Endothelial cell (in vitro differentiated cells): Measurements from ENCODE around the gene NAA50. TPM values are rescaled to one million over a fixed set of nuclear protein-coding genes. Genes with fewer than 3 reads are reported as not detected.

ENCODE experiments used
- DNase-seq: peaks from one replicate; pipeline ENCODE4 v3.0.0; 2021; ENCODE audit warnings: low spot score
- H3K27ac Mint-ChIP-seq: one replicate; pipeline ENCODE4 v1.8.0; 2021; ENCODE audit warnings: mixed read lengths, inconsistent platforms; ENCODE audit not compliant: unreplicated experiment
- H3K27me3 Mint-ChIP-seq: one replicate; pipeline ENCODE4 v1.8.0; 2021; ENCODE audit warnings: mild to moderate bottlenecking, moderate library complexity, mixed read lengths, inconsistent platforms; ENCODE audit not compliant: unreplicated experiment
- H3K36me3 Mint-ChIP-seq: one replicate; pipeline ENCODE4 v1.8.0; 2021; ENCODE audit warnings: mild to moderate bottlenecking, low read depth, mixed read lengths, inconsistent platforms; ENCODE audit not compliant: unreplicated experiment
- H3K4me1 Mint-ChIP-seq: one replicate; pipeline ENCODE4 v1.8.0; 2021; ENCODE audit warnings: mild to moderate bottlenecking, mixed read lengths, inconsistent platforms; ENCODE audit not compliant: unreplicated experiment
- H3K4me3 Mint-ChIP-seq: one replicate; pipeline ENCODE4 v1.8.0; 2021; ENCODE audit warnings: mild to moderate bottlenecking, mixed read lengths, inconsistent platforms; ENCODE audit not compliant: unreplicated experiment
- H3K9me3 Mint-ChIP-seq: one replicate; pipeline ENCODE4 v1.8.0; 2021; ENCODE audit warnings: mixed read lengths, inconsistent platforms; ENCODE audit not compliant: unreplicated experiment
- long read RNA-seq: library from polyadenylated mRNA; unstranded; transcript quantifications from one replicate; pipeline ENCODE4 v2.0.0, GENCODE V29; 2020; ENCODE audit not compliant: unreplicated experiment
- total RNA-seq: library from RNA; stranded (reverse); fragmentation: NEBNext Ultra II Directional; extraction: Animal tissue kit (Norgen Biotek cat#: 25700); gene quantifications from one replicate; pipeline ENCODE4 v1.2.1, GENCODE V29; 2021; ENCODE audit not compliant: unreplicated experiment
- TF ChIP-seq, protein P1 (sequence below): fragments of 200-600 bp; sonication (generic); IDR thresholded peaks from one replicate; pipeline ENCODE4 v1.5.0; 2021; ENCODE audit warnings: antibody characterized with exemption; ENCODE audit not compliant: unreplicated experiment

The NAA50 gene
- 76.7 TPM for total RNA-seq
- long read RNA-seq, full-length matches to known transcripts, result 17 of 19 reads
- long read RNA-seq, partial matches to known transcripts, result 1 of 19 reads
- long read RNA-seq, other reads (novel, unspliced or antisense), result 1 of 19 reads

DNA sequence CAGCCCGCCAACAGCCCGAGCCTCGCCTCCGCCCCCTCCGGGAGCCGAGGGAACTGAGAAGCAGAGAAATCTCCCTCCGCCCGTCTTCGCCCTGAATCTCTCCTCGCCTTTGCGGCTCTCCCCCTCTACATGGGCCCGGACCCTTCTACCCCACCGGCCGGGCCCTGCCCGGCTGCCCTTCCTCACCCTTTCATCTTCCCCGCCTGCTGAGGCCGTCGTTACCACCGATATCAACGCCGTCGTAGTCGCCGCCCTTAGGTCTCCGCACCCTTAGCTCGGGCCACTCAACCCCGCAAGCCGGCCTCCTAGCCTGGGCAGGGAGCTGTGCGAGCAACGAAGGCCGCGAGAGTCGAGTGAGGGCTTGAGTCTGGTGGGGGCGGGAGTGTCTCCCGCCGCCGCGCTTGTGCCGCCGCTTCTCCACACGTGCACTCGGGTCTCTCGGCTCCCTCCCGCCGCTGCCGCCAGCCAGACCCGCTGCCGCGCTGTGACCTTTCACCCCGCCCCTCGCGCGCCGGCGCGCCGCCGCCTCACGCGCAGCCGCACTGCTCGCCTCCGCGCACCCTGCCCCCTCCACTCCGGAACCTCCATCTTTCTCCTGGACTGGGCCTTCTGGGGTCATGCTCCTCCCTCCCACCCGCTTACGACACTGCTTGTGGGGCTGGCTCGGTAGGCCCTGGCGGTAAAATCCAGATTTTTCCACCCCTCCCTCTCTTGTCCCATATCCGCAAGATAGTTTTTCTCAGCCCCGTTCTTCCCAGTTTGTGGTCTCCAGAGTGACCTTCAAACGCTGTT, at the start of gene NAA50:
Gene NAA50, minus strand, starts transcription at position 494 of the 792 bp plus-strand sequence. Its CDS starts 300 bp downstream, at position 194.
- peaks cover 9% of the 10 kb centered on the region for H3K27me3 Mint-ChIP-seq
- peak; percentile 95 for DNase-seq
- peaks cover 4% of the 10 kb centered on the region for H3K36me3 Mint-ChIP-seq
- TF ChIP-seq, protein P1, sequence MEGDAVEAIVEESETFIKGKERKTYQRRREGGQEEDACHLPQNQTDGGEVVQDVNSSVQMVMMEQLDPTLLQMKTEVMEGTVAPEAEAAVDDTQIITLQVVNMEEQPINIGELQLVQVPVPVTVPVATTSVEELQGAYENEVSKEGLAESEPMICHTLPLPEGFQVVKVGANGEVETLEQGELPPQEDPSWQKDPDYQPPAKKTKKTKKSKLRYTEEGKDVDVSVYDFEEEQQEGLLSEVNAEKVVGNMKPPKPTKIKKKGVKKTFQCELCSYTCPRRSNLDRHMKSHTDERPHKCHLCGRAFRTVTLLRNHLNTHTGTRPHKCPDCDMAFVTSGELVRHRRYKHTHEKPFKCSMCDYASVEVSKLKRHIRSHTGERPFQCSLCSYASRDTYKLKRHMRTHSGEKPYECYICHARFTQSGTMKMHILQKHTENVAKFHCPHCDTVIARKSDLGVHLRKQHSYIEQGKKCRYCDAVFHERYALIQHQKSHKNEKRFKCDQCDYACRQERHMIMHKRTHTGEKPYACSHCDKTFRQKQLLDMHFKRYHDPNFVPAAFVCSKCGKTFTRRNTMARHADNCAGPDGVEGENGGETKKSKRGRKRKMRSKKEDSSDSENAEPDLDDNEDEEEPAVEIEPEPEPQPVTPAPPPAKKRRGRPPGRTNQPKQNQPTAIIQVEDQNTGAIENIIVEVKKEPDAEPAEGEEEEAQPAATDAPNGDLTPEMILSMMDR, result no peak
- H3K27ac Mint-ChIP-seq, result peak within 1 kb of the TSS; percentile 100
- peak within 1 kb of the TSS; percentile 99 for H3K4me3 Mint-ChIP-seq
- H3K4me1 Mint-ChIP-seq, result peaks cover 49% of the 10 kb centered on the region
- H3K9me3 Mint-ChIP-seq, result no peaks in the 10 kb centered on the region

DNA sequence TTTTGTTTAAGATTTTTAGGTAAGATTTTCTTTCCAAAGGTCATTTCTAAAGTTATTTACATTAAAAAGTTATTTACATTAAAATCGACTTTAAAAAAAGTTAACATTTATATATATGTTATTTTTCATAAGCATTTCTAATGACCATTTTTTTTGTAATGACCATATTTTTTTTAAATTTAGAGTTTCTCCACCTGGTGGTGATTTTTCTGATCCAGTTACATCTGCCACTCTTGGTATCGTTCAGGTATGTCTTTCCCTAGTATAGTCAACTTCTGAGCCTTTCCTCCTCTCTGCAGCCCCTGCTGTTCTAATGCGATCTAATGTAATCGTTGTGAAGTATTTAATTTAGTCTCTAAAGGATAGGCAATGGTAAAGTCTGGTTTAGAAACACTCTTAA, 49.6 kb upstream of the NAA50 start:
- Mint-ChIP-seq H3K4me3 (no peak overlapping the region), H3K27ac (no peak overlapping the region), H3K36me3 (peaks cover 3% of the 10 kb centered on the region), H3K4me1 (peaks cover 9% of the 10 kb centered on the region), H3K9me3 (no peaks in the 10 kb centered on the region), H3K27me3 (peaks cover 1% of the 10 kb centered on the region)
- TF ChIP-seq, protein P1, result no peak
- DNase-seq, result no peak

DNA sequence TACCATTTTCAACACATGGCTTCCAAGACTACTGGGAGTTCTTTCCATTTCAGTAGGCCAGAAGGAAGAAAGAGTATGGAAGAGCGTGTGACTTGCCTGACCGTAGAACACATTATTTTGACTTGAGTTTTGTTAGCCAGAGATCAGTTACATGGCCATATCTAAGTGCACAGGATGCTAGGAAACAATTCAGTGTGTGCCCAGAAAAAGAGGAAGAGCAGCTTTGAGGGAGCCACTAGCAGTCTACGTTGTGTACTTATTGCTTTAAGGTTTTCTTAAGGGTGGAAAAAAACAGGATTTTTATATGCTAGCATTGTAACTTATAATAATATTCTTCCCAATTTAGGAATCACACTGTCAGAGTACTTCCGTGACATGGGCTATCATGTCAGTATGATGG, 48.5 kb upstream of the NAA50 start:
- peaks cover 1% of the 10 kb centered on the region for H3K27me3 Mint-ChIP-seq
- TF ChIP-seq, protein P1, result no peak
- peaks cover 9% of the 10 kb centered on the region for H3K4me1 Mint-ChIP-seq
- peaks cover 3% of the 10 kb centered on the region for H3K36me3 Mint-ChIP-seq
- peak overlapping the region; percentile 20 for H3K4me3 Mint-ChIP-seq
- H3K9me3 Mint-ChIP-seq, result no peaks in the 10 kb centered on the region
- peak overlapping the region; percentile 74 for H3K27ac Mint-ChIP-seq
- DNase-seq, result no peak

DNA sequence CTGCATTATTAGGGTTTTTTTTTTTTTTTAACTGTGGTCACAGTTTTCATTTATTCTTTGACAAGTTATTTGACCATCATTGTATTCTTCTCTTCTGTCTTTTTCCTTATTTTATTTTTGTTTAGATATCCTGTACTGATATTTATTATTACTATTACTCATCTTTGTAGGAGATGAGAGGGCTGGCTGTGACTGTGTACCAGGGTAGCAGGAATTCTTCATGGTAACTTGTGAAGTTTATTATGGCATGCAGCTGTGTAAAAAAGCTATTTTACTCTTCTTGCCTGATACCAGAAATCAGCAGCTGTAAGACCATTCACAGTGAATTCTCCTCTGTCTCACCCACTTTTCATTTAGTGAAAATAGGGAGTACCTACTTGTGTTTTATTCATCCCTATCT, 45.3 kb upstream of the NAA50 start:
- H3K4me3 Mint-ChIP-seq, result no peak overlapping the region
- peaks cover 7% of the 10 kb centered on the region for H3K4me1 Mint-ChIP-seq
- DNase-seq, result no peak
- no peaks in the 10 kb centered on the region for H3K9me3 Mint-ChIP-seq
- H3K27me3 Mint-ChIP-seq, result no peaks in the 10 kb centered on the region
- no peak overlapping the region for H3K27ac Mint-ChIP-seq
- peaks cover 3% of the 10 kb centered on the region for H3K36me3 Mint-ChIP-seq
- TF ChIP-seq, protein P1, result no peak

DNA sequence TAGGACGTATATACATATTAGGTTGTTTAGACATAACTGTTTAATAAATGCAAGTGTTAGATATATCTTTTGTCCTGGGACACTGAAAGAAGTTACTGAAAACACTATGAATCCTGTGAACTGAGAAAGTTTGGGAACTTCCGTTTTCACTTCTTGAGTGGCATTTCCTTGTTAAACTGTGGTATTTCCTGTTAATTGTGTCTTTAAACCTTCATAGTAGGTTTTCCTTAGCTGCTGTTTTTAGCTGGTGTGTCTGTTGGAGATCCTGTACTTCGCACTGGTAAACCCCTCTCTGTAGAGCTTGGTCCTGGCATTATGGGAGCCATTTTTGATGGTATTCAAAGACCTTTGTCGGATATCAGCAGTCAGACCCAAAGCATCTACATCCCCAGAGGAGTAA, 37.9 kb upstream of the NAA50 start:
- peak overlapping the region; percentile 99 for H3K27ac Mint-ChIP-seq
- peak overlapping the region; percentile 17 for H3K4me3 Mint-ChIP-seq
- H3K36me3 Mint-ChIP-seq, result no peaks in the 10 kb centered on the region
- H3K27me3 Mint-ChIP-seq, result peaks cover 3% of the 10 kb centered on the region
- H3K9me3 Mint-ChIP-seq, result no peaks in the 10 kb centered on the region
- TF ChIP-seq, protein P1, result no peak
- peak; percentile 12 for DNase-seq
- H3K4me1 Mint-ChIP-seq, result peaks cover 21% of the 10 kb centered on the region
